Natural killer cell treated with Interleukin-12 subunit alpha and Interleukin-12 subunit beta and Interleukin-15 and Interleukin-18, amount 100 ng/mL, for 72 hours (primary cell): ENCODE measurements around the gene C18orf32. TPM values are rescaled to one million over a fixed set of nuclear protein-coding genes. Genes with fewer than 3 reads are reported as not detected.

Experiments
- ATAC-seq, 2 donors: fragments of 150-1000 bp; cut with Tn5 transposase in 1 of 2; sonication (Bioruptor Pico), chemical (Tn5 transposase) in 1 of 2; 2 replicates each; pipeline ENCODE4 v1.10.0; 2021
- DNase-seq: peaks from one replicate; pipeline ENCODE4 v3.0.0; 2022; ENCODE audit warnings: low spot score
- H3K27ac Mint-ChIP-seq, 2 donors: 1 replicate in 1 of 2; 2 replicates in 1 of 2; pipeline ENCODE4 v1.8.0; 2022; ENCODE audit warnings: mixed read lengths in 2 of 2, mild to moderate bottlenecking in 1 of 2, moderate library complexity in 1 of 2
- H3K27me3 Mint-ChIP-seq, 2 donors: 1 replicate in 1 of 2; 2 replicates in 1 of 2; pipeline ENCODE4 v1.8.0; 2022; ENCODE audit warnings: mixed read lengths in 2 of 2
- H3K36me3 Mint-ChIP-seq: one replicate; pipeline ENCODE4 v1.8.0; 2022; ENCODE audit warnings: mixed read lengths
- H3K4me1 Mint-ChIP-seq, 2 donors: 1 replicate in 1 of 2; 2 replicates in 1 of 2; pipeline ENCODE4 v1.8.0; 2022; ENCODE audit warnings: low read depth in 2 of 2, mixed read lengths in 2 of 2, mild to moderate bottlenecking in 1 of 2
- H3K4me3 Mint-ChIP-seq: one replicate; pipeline ENCODE4 v1.8.0; 2022; ENCODE audit warnings: mixed read lengths
- H3K9me3 Mint-ChIP-seq: 2 replicates; pipeline ENCODE4 v1.8.0; 2022; ENCODE audit warnings: mixed read lengths
- total RNA-seq, 2 donors: library from RNA; stranded (reverse); gene quantifications; one replicate each; pipeline ENCODE4 v1.2.3, GENCODE V29; 2022

C18orf32 gene
- total RNA-seq, 2 donors from 2014 or later, result 14.4 to 40.8 TPM

- H3K27me3 Mint-ChIP-seq, result no peaks in the 10 kb centered on the region
- no peak overlapping the region for H3K4me3 Mint-ChIP-seq
- H3K36me3 Mint-ChIP-seq, result peaks cover 25% of the 10 kb centered on the region
- H3K4me1 Mint-ChIP-seq, result peaks cover 22 to 25% of the 10 kb centered on the region in 2 donors
- peaks cover 4% of the 10 kb centered on the region for H3K9me3 Mint-ChIP-seq
- H3K27ac Mint-ChIP-seq, result no peak overlapping the region
- DNase-seq (no peak), ATAC-seq (no peak)
These were observed 40.6 kb downstream of the C18orf32 start for GRCh38 chr18:49446481-49446880.

GRCh38 chr18:49444581-49444980 lies 42.5 kb downstream of the C18orf32 start:
- Mint-ChIP-seq H3K4me3 (no peak overlapping the region), H3K9me3 (peaks cover 4% of the 10 kb centered on the region), H3K27ac (no peak overlapping the region), H3K27me3 (no peaks in the 10 kb centered on the region), H3K36me3 (peaks cover 16% of the 10 kb centered on the region), H3K4me1 (peaks cover 26 to 28% of the 10 kb centered on the region in 2 donors)
- no peak for DNase-seq
- ATAC-seq, result no peak

GRCh38 chr18:49443837-49444236 lies 43.2 kb downstream of the C18orf32 start:
- Mint-ChIP-seq H3K4me1 (peaks cover 25 to 26% of the 10 kb centered on the region in 2 donors), H3K9me3 (peaks cover under 1% of the 10 kb centered on the region), H3K27ac (no peak overlapping the region), H3K27me3 (no peaks in the 10 kb centered on the region), H3K4me3 (no peak overlapping the region), H3K36me3 (peaks cover 11% of the 10 kb centered on the region)
- ATAC-seq, result no peak
- no peak for DNase-seq

GRCh38 chr18:49441338-49441938 lies 45.6 kb downstream of the C18orf32 start:
- H3K4me3 Mint-ChIP-seq, result no peak overlapping the region
- ATAC-seq, result no peak

GRCh38 chr18:49435170-49435569 lies 51.9 kb downstream of the C18orf32 start:
- Mint-ChIP-seq H3K27ac (no peak overlapping the region), H3K36me3 (no peaks in the 10 kb centered on the region)

More at GRCh38 chr18:49441338-49441938, 45.6 kb downstream of the C18orf32 start:
- no peak for DNase-seq
- no peak overlapping the region for H3K27ac Mint-ChIP-seq
- peaks cover 19 to 23% of the 10 kb centered on the region in 2 donors for H3K4me1 Mint-ChIP-seq
- H3K27me3 Mint-ChIP-seq, result no peaks in the 10 kb centered on the region
- no peaks in the 10 kb centered on the region for H3K9me3 Mint-ChIP-seq
- H3K36me3 Mint-ChIP-seq, result no peaks in the 10 kb centered on the region

GRCh38 chr18:49432602-49433001 lies 54.4 kb downstream of the C18orf32 start:
- H3K27ac Mint-ChIP-seq, result no peak overlapping the region
- ATAC-seq (no peak), DNase-seq (no peak)
- H3K4me3 Mint-ChIP-seq, result no peak overlapping the region
- H3K9me3 Mint-ChIP-seq, result no peaks in the 10 kb centered on the region
- H3K27me3 Mint-ChIP-seq, result no peaks in the 10 kb centered on the region
- H3K36me3 Mint-ChIP-seq, result peaks cover 10% of the 10 kb centered on the region
- H3K4me1 Mint-ChIP-seq, result peaks cover 10 to 13% of the 10 kb centered on the region in 2 donors

More at GRCh38 chr18:49435170-49435569, 51.9 kb downstream of the C18orf32 start:
- no peaks in the 10 kb centered on the region for H3K9me3 Mint-ChIP-seq
- H3K4me3 Mint-ChIP-seq, result no peak overlapping the region
- H3K27me3 Mint-ChIP-seq, result no peaks in the 10 kb centered on the region
- H3K4me1 Mint-ChIP-seq, result peaks cover 5 to 9% of the 10 kb centered on the region in 2 donors
- ATAC-seq, result no peak
- no peak for DNase-seq

- H3K36me3 Mint-ChIP-seq, result peaks cover 13% of the 10 kb centered on the region
- no peaks in the 10 kb centered on the region for H3K9me3 Mint-ChIP-seq
- no peaks in the 10 kb centered on the region for H3K27me3 Mint-ChIP-seq
- H3K27ac Mint-ChIP-seq, result no peak overlapping the region
- H3K4me1 Mint-ChIP-seq, result peaks cover 9 to 12% of the 10 kb centered on the region in 2 donors
- no peak overlapping the region for H3K4me3 Mint-ChIP-seq
- ATAC-seq, result no peak
- DNase-seq, result no peak
These were observed 55.7 kb downstream of the C18orf32 start for GRCh38 chr18:49431165-49431962.

Other genes starting within 250 kb of the C18orf32 start
- gene DYM, start 26.6 kb downstream of the C18orf32 start, total RNA-seq, result 100 to 1,000 TPM in 1 of 2 donors, 10 to 100 TPM in 1; 75.4 to 117 TPM
- 1,000 to 10,000 TPM; 1,051 to 1,176 TPM for gene RPL17, start 5.2 kb upstream of the C18orf32 start, total RNA-seq
- under 1 TPM in 1 of 2 donors, not detected in 1; 0.19 TPM for gene LIPG, start 74.8 kb upstream of the C18orf32 start, total RNA-seq